H1 (cell line): Measurements from ENCODE around the gene FLRT2. TPM values are rescaled to one million over a fixed set of nuclear protein-coding genes. Genes with fewer than 3 reads are reported as not detected.

Experiments used
- CTCF ChIA-PET: fragments of 300-600 bp; sonication (Branson Sonifier 250); formaldehyde crosslinking; loops from one replicate; lab custom pipeline; 2021; ENCODE audit not compliant: partially characterized antibody; lab: Charles Lee
- POLR2A ChIA-PET: fragments of 300-600 bp; sonication (Branson Sonifier 250); formaldehyde crosslinking; loops from one replicate; lab custom pipeline; 2021; ENCODE audit warnings: inconsistent platforms; ENCODE audit not compliant: partially characterized antibody; lab: Charles Lee
- DNase-seq, 2 experiments: peaks; one replicate each; pipeline versions ENCODE4 v3.0.0 to v3.0.0-alpha.2; 2010 to 2022; ENCODE audit warnings: low spot score in 2 of 2, low read depth in 1 of 2, mixed read lengths in 1 of 2
- FAIRE-seq: peaks from 2 replicates; lab custom pipeline; 2011; peaks lifted over from hg19 to GRCh38; lab: Jason Lieb, UNC
- H2AFZ ChIP-seq: 2 replicates; pipeline ENCODE4 v1.8.1; 2012; ENCODE audit warnings: low read length, inconsistent platforms
- H2AK5ac ChIP-seq: 2 replicates; pipeline ENCODE4 v1.6.1; 2013; ENCODE audit warnings: low read depth, low read length
- H2BK120ac ChIP-seq: replicated peaks from 2 replicates; pipeline ENCODE3; 2013; ENCODE audit warnings: low read depth, low read length, inconsistent platforms
- H2BK12ac ChIP-seq: 2 replicates; pipeline ENCODE4 v1.6.1; 2013; ENCODE audit warnings: low read depth, low read length
- H2BK15ac ChIP-seq: 2 replicates; pipeline ENCODE4 v1.6.1; 2013; ENCODE audit warnings: low read length
- H2BK20ac ChIP-seq: 2 replicates; pipeline ENCODE4 v1.6.1; 2013; ENCODE audit warnings: low read length
- H2BK5ac ChIP-seq: 2 replicates; pipeline ENCODE4 v1.6.1; 2013; ENCODE audit warnings: low read depth, low read length
- H3K14ac ChIP-seq: 2 replicates; pipeline ENCODE4 v1.6.1; 2013; ENCODE audit warnings: inconsistent platforms; ENCODE audit not compliant: insufficient read length
- H3K18ac ChIP-seq: 2 replicates; pipeline ENCODE4 v1.6.1; 2013; ENCODE audit warnings: low read length; ENCODE audit errors: extremely low read depth
- H3K23ac ChIP-seq: 2 replicates; pipeline ENCODE4 v1.6.1; 2013; ENCODE audit warnings: inconsistent platforms; ENCODE audit not compliant: insufficient read length
- H3K23me2 ChIP-seq: 2 replicates; pipeline ENCODE4 v1.6.1; 2013; ENCODE audit warnings: low read depth, low read length
- H3K27ac ChIP-seq: 2 replicates; pipeline ENCODE4 v1.6.1; 2011; ENCODE audit warnings: low read depth, low read length, inconsistent platforms
- H3K27me3 ChIP-seq, 4 experiments: replicated peaks in 1 of 4; 1 replicate in 1 of 4; 2 replicates in 3 of 4; pipeline versions ENCODE4 v1.6.1 to v1.8.1; 2011 to 2013; ENCODE audit warnings: low read length in 3 of 4, mild to moderate bottlenecking in 3 of 4, inconsistent platforms in 2 of 4, mixed read lengths in 2 of 4, moderate library complexity in 1 of 4; ENCODE audit not compliant: control insufficient read depth in 3 of 4, insufficient read depth in 3 of 4; ENCODE audit errors: extremely low read depth in 1 of 4
- H3K36me3 ChIP-seq, 4 experiments: 2 replicates each; pipeline versions ENCODE4 v1.6.1 to v1.8.1; 2011 to 2013; ENCODE audit warnings: mild to moderate bottlenecking in 4 of 4, low read length in 3 of 4, moderate library complexity in 2 of 4, control low read depth in 1 of 4, inconsistent platforms in 1 of 4; ENCODE audit not compliant: insufficient read depth in 4 of 4, control insufficient read depth in 2 of 4
- H3K4ac ChIP-seq: replicated peaks from 2 replicates; pipeline ENCODE3; 2013; ENCODE audit warnings: low read length, low read depth, mixed read lengths, inconsistent platforms; ENCODE audit not compliant: insufficient read length
- H3K4me1 ChIP-seq, 4 experiments: replicated peaks in 1 of 4; 1 replicate in 1 of 4; 2 replicates in 3 of 4; pipeline versions ENCODE4 v1.6.1 to v1.8.1; 2011 to 2013; ENCODE audit warnings: low read length in 3 of 4, inconsistent platforms in 2 of 4, mixed read lengths in 1 of 4; ENCODE audit not compliant: insufficient read depth in 4 of 4, control insufficient read depth in 3 of 4
- H3K4me2 ChIP-seq, 2 experiments: 2 replicates each; pipeline versions ENCODE4 v1.6.1 to v1.8.1; 2011 to 2013; ENCODE audit warnings: low read depth in 2 of 2, low read length in 2 of 2, control low read depth in 1 of 2, inconsistent platforms in 1 of 2, mild to moderate bottlenecking in 1 of 2; ENCODE audit not compliant: insufficient read depth in 1 of 2
- H3K4me3 ChIP-seq, 4 experiments: fragments of 200-600, 300-600 bp in 1 of 4; sonication (generic), shearing (Covaris generic), sonication (Bioruptor Twin) in 1 of 4; 2 replicates each; pipeline versions ENCODE4 v1.5.1 to v1.8.1; 2011 to 2016; ENCODE audit warnings: low read length in 4 of 4, low read depth in 3 of 4, control low read depth in 2 of 4, inconsistent platforms in 2 of 4, mild to moderate bottlenecking in 2 of 4, mixed read lengths in 1 of 4, moderate library complexity in 1 of 4; ENCODE audit not compliant: insufficient read depth in 2 of 4; ENCODE audit errors: extremely low read depth in 1 of 4
- H3K56ac ChIP-seq: replicated peaks from 2 replicates; pipeline ENCODE3; 2013; ENCODE audit warnings: low read depth, mild to moderate bottlenecking, mixed read lengths, low read length, inconsistent platforms; ENCODE audit not compliant: insufficient read length
- H3K79me1 ChIP-seq: 2 replicates; pipeline ENCODE4 v1.6.1; 2013; ENCODE audit warnings: low read depth, low read length, control low read depth
- H3K79me2 ChIP-seq, 2 experiments: 2 replicates each; pipeline versions ENCODE4 v1.6.1 to v1.8.1; 2012 to 2013; ENCODE audit warnings: low read length in 2 of 2, mild to moderate bottlenecking in 2 of 2, inconsistent platforms in 1 of 2; ENCODE audit not compliant: insufficient read depth in 2 of 2, control insufficient read depth in 1 of 2
- H3K9ac ChIP-seq, 4 experiments: replicated peaks in 1 of 4; 1 replicate in 1 of 4; 2 replicates in 3 of 4; pipeline versions ENCODE4 v1.6.1 to v1.8.1; 2011 to 2013; ENCODE audit warnings: low read depth in 3 of 4, low read length in 3 of 4, control low read depth in 2 of 4, mild to moderate bottlenecking in 2 of 4, moderate library complexity in 2 of 4, inconsistent platforms in 1 of 4; ENCODE audit errors: extremely low read depth in 1 of 4
- H3K9me3 ChIP-seq, 2 experiments: 2 replicates each; pipeline versions ENCODE4 v1.6.1 to v1.8.1; 2012 to 2013; ENCODE audit warnings: mild to moderate bottlenecking in 2 of 2, moderate library complexity in 2 of 2, control low read depth in 1 of 2, inconsistent platforms in 1 of 2, low read depth in 1 of 2, low read length in 1 of 2, mixed read lengths in 1 of 2; ENCODE audit not compliant: insufficient read depth in 2 of 2
- H4K20me1 ChIP-seq, 2 experiments: replicated peaks in 1 of 2; 2 replicates each; pipeline versions ENCODE3 to v1.8.1; 2011 to 2013; ENCODE audit warnings: inconsistent platforms in 2 of 2, low read length in 2 of 2, mild to moderate bottlenecking in 1 of 2; ENCODE audit not compliant: insufficient read depth in 2 of 2, control insufficient read depth in 1 of 2
- H4K5ac ChIP-seq: 2 replicates; pipeline ENCODE4 v1.6.1; 2013; ENCODE audit warnings: low read length, low read depth, mixed read lengths, inconsistent platforms; ENCODE audit not compliant: insufficient read length
- H4K8ac ChIP-seq: 2 replicates; pipeline ENCODE4 v1.8.0; 2013; ENCODE audit warnings: mild to moderate bottlenecking, moderate library complexity, low read length, inconsistent platforms; ENCODE audit not compliant: insufficient read depth; ENCODE audit errors: extremely low read depth
- H4K91ac ChIP-seq: replicated peaks from 2 replicates; pipeline ENCODE3; 2013; ENCODE audit warnings: low read length, mixed read lengths, inconsistent platforms; ENCODE audit not compliant: insufficient read length
- CBX5 ChIP-seq: fragments of 300-800, 300-1000 bp; sonication (generic); IDR thresholded peaks from 2 replicates; pipeline ENCODE4 v1.7.1; 2016; ENCODE audit warnings: antibody characterized with exemption, low read length, low read depth
- CHD2 ChIP-seq: IDR thresholded peaks from 2 replicates; pipeline ENCODE4 v1.6.1; 2012; ENCODE audit warnings: low read length, improper control_type of control experiment
- CTCF ChIP-seq, 3 experiments: IDR thresholded peaks; 1 replicate in 2 of 3; 2 replicates in 1 of 3; pipeline versions ENCODE4 v1.5.1 to v1.6.1; 2011; ENCODE audit warnings: low read length in 3 of 3, mild to moderate bottlenecking in 3 of 3, inconsistent platforms in 2 of 3, low read depth in 1 of 3, moderate library complexity in 1 of 3; ENCODE audit not compliant: insufficient read depth in 1 of 3; ENCODE audit errors: control extremely low read depth in 1 of 3
- EP300 ChIP-seq, 2 experiments: IDR thresholded peaks; 1 replicate in 1 of 2; 2 replicates in 1 of 2; pipeline ENCODE4 v1.6.1; 2011 to 2012; ENCODE audit warnings: low read depth in 2 of 2, low read length in 2 of 2, mild to moderate bottlenecking in 2 of 2, borderline replicate concordance in 1 of 2, inconsistent platforms in 1 of 2, moderate library complexity in 1 of 2
- EZH2 ChIP-seq: fragments of 200-600 bp; sonication (generic); IDR thresholded peaks from 2 replicates; pipeline ENCODE4 v1.7.1; 2012; ENCODE audit warnings: low read depth, mild to moderate bottlenecking, moderate library complexity, low read length, inconsistent platforms; ENCODE audit not compliant: severe bottlenecking
- FOSL1 ChIP-seq: IDR thresholded peaks from 2 replicates; pipeline ENCODE4 v1.6.1; 2011; ENCODE audit warnings: mild to moderate bottlenecking, low read depth, low read length, moderate library complexity; ENCODE audit not compliant: insufficient read depth
- HDAC6 ChIP-seq: IDR thresholded peaks from one replicate; pipeline ENCODE4 v1.7.1; 2012; ENCODE audit warnings: low read depth, mild to moderate bottlenecking, inconsistent platforms, low read length, moderate library complexity
- RBBP5 ChIP-seq: IDR thresholded peaks from 2 replicates; pipeline ENCODE4 v1.7.1; 2012; ENCODE audit warnings: low read depth, mild to moderate bottlenecking, inconsistent platforms, low read length, moderate library complexity, borderline replicate concordance
- SIN3A ChIP-seq, 2 experiments: IDR thresholded peaks in 1 of 2; conservative IDR thresholded peaks in 1 of 2; 2 replicates each; pipeline ENCODE4 v1.6.1; 2011 to 2012; ENCODE audit warnings: low read length in 2 of 2, improper control_type of control experiment in 1 of 2, low read depth in 1 of 2, mild to moderate bottlenecking in 1 of 2
- polyA plus RNA-seq, 7 experiments: library from polyadenylated mRNA; depleted of rRNA in 3 of 7; stranded (reverse) in 5 of 7; unstranded in 2 of 7; fragments of >200 nt in 5 of 7; fragments of 200-250 nt in 2 of 7; gene quantifications; 1 replicate in 5 of 7; 2 replicates in 1 of 7; 4 replicates in 1 of 7; pipeline versions ENCODE4 v1.2.1 to v1.2.3, GENCODE V29; 2011 to 2013; ENCODE audit warnings: missing spikeins in 2 of 7, mixed read lengths in 2 of 7
- total RNA-seq: library from RNA; stranded (reverse); fragmentation: NEBNext Ultra II Directional; extraction: Animal tissue kit (Norgen Biotek cat#: 25700); gene quantifications from 2 replicates; pipeline ENCODE4 v1.2.1, GENCODE V29; 2021
- TF ChIP-seq, protein P1 (sequence below): IDR thresholded peaks from 2 replicates; pipeline ENCODE4 v1.6.1; 2012; ENCODE audit warnings: inconsistent platforms

Gene FLRT2
- total and polyA plus RNA-seq, 2 of the 8 experiments (the other 6 are each of a cell fraction or from before 2014, with no cell fraction given): 2.4 to 6.9 TPM

DNA sequence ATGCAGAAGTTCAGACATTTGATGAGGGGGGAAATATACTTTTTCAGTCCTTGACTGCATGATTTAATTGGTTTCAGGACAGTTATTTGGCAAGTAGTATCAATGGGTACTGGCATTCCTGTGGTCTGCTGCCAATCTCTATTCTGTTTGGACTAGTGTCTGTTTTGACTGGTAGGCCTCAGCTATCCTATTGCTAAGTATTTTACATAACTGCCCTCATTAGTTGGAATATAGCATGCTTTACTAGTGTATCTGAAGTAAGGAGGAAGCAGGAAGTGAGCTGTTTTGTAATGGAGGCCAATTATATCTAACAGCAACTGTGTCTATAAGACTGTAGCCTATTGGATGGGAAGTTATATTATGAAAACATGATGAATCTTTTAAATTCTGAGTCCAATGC lies 104.3 kb downstream of the FLRT2 start:
- no peak for FAIRE-seq
- POLR2A ChIA-PET: no interaction called here
- H3K4me2 ChIP-seq: no peak overlapping the region
- H3K79me2 ChIP-seq: no peaks in the 10 kb centered on the region
- H3K9ac ChIP-seq: no peak overlapping the region
- no peak overlapping the region for H3K4me3 ChIP-seq
- H4K5ac ChIP-seq: no peak overlapping the region
- no peaks in the 10 kb centered on the region for H3K23me2 ChIP-seq
- H2BK15ac ChIP-seq: no peak overlapping the region
- no peak overlapping the region for H2AK5ac ChIP-seq
- no peak overlapping the region for H3K4ac ChIP-seq
- H3K23ac ChIP-seq: no peak overlapping the region
- no peak for DNase-seq
- no peaks in the 10 kb centered on the region for H4K20me1 ChIP-seq
- no peak overlapping the region for H4K91ac ChIP-seq
- H3K14ac ChIP-seq: no peak overlapping the region
- no peak overlapping the region for H3K56ac ChIP-seq
- H2AFZ ChIP-seq: no peak overlapping the region
- H2BK20ac ChIP-seq: no peak overlapping the region
- no peak overlapping the region for H3K27ac ChIP-seq
- H3K4me1 ChIP-seq: no peaks in the 10 kb centered on the region
- no peaks in the 10 kb centered on the region for H3K9me3 ChIP-seq
- no peak overlapping the region for H4K8ac ChIP-seq
- H3K79me1 ChIP-seq: no peaks in the 10 kb centered on the region
- no peak overlapping the region for H2BK5ac ChIP-seq
- no peaks in the 10 kb centered on the region for H3K27me3 ChIP-seq
- H2BK12ac ChIP-seq: no peak overlapping the region
- no peak overlapping the region for H3K18ac ChIP-seq
- H3K36me3 ChIP-seq: no peaks in the 10 kb centered on the region
- CTCF ChIA-PET: interaction anchor here (0.6 to 1.6 kb wide), 2 partner anchors 402 to 1012 kb away, joined by 3 read pairs; no protein-coding TSS in a partner anchor
- H2BK120ac ChIP-seq: no peak overlapping the region
- no peak for TF ChIP-seq SIN3A (conservative IDR thresholded peaks at IDR 0.05 in 1 of 2, IDR thresholded peaks at IDR 0.05 in 1 of 2; ENCODE audit: low read depth in 1 of 2, low read length in 2 of 2)
- TF ChIP-seq EZH2: no peak
- TF ChIP-seq CBX5: no peak
- no peak for TF ChIP-seq HDAC6
- no peak for TF ChIP-seq CHD2
- TF ChIP-seq FOSL1: no peak
- TF ChIP-seq CTCF (IDR thresholded peaks at IDR 0.05; ENCODE audit: control extremely low read depth in 1 of 3, insufficient read depth in 1 of 3, low read depth in 1 of 3, low read length in 3 of 3): no peak
- TF ChIP-seq EP300 (IDR thresholded peaks at IDR 0.05; ENCODE audit: borderline replicate concordance in 1 of 2, low read depth in 2 of 2, low read length in 2 of 2): no peak
- TF ChIP-seq, protein P1, sequence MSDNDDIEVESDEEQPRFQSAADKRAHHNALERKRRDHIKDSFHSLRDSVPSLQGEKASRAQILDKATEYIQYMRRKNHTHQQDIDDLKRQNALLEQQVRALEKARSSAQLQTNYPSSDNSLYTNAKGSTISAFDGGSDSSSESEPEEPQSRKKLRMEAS: no peak
- TF ChIP-seq RBBP5: no peak
- TF ChIP-seq, all 59 proteins: peak for 0
